ENCODE data around the gene GPT2. TPM values are rescaled to one million over a fixed set of nuclear protein-coding genes. Genes with fewer than 3 reads are reported as not detected.

GPT2 gene
- total RNA-seq, 2 donors from 2014 or later, result 28.8 to 45.3 TPM

DNA sequence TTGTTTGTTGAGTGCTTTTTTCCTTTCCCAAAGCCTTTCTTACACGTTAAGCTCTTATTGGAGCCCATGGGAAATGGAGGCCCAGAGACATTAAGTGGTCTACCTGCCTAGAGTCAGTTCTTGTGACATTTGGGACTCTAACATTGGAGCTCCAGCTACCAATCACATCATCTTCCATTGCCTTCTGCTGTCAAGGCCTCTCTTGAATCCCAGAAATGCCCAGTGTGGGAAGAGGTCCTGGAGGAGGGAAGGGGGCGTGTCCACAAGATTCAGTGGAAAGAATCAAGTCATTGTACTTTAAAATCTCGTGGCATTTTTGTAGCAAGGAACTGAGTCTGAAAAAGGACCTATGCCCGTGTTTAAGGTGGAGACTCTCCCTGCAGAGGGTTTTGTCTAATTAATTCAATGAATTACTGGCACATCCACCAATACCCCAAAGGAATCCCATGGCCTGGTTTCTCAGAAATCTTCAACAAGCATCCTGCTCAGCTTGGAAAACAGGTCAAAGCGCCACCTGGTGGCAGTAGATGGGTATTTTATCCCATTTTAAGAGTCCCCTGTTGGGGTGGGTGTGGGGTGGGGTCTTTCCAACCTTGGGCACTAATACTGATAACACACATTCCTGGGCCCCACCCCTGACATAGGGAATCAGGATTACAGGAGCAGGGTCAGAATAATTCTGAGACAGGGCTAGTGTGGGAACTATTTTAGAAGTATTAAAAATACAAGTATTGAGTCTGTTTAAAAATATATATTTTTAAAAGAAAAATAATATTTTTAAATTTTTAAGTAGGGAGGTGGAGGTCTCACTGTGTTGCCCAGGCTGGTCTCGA lies 24.6 kb downstream of the GPT2 start:
- no peak overlapping the region for H3K27ac ChIP-seq
- intact Hi-C loops (cut with DNase I), result loop anchor here (2.0 kb wide), 1 partner anchor 54 kb away; no protein-coding TSS in a partner anchor

GRCh38 chr16:46911038-46911437 lies 26.9 kb downstream of the GPT2 start:
- TF ChIP-seq, protein P1, sequence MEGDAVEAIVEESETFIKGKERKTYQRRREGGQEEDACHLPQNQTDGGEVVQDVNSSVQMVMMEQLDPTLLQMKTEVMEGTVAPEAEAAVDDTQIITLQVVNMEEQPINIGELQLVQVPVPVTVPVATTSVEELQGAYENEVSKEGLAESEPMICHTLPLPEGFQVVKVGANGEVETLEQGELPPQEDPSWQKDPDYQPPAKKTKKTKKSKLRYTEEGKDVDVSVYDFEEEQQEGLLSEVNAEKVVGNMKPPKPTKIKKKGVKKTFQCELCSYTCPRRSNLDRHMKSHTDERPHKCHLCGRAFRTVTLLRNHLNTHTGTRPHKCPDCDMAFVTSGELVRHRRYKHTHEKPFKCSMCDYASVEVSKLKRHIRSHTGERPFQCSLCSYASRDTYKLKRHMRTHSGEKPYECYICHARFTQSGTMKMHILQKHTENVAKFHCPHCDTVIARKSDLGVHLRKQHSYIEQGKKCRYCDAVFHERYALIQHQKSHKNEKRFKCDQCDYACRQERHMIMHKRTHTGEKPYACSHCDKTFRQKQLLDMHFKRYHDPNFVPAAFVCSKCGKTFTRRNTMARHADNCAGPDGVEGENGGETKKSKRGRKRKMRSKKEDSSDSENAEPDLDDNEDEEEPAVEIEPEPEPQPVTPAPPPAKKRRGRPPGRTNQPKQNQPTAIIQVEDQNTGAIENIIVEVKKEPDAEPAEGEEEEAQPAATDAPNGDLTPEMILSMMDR (IDR thresholded peaks at IDR 0.05), result no peak
- H3K36me3 ChIP-seq, result no peaks in the 10 kb centered on the region
- intact Hi-C loops (cut with DNase I), result no loop called here
- H3K27ac ChIP-seq, result no peak overlapping the region
- no peak for DNase-seq
- no peak overlapping the region for H3K4me3 ChIP-seq
- H3K27me3 ChIP-seq, result no peaks in the 10 kb centered on the region
- H3K4me1 ChIP-seq, result no peaks in the 10 kb centered on the region
- H3K9ac ChIP-seq (ENCODE audit: low read depth in 2 of 2, low read length in 2 of 2), result no peak overlapping the region
- no peaks in the 10 kb centered on the region for H3K9me3 ChIP-seq

More for the DNA sequence above, 24.6 kb downstream of the GPT2 start:
- H3K4me1 ChIP-seq, result peaks cover 6% of the 10 kb centered on the region
- no peaks in the 10 kb centered on the region for H3K27me3 ChIP-seq
- DNase-seq, result peak; percentile 57
- no peaks in the 10 kb centered on the region for H3K36me3 ChIP-seq
- H3K9ac ChIP-seq (ENCODE audit: low read depth in 2 of 2, low read length in 2 of 2), result no peak overlapping the region
- H3K9me3 ChIP-seq, result no peaks in the 10 kb centered on the region
- TF ChIP-seq, protein P1 (IDR thresholded peaks at IDR 0.05), result peak; percentile 78
- H3K4me3 ChIP-seq, result no peak overlapping the region

- Histone ChIP-seq H3K27me3 (no peaks in the 10 kb centered on the region), H3K4me3 (no peak overlapping the region), H3K27ac (no peak overlapping the region), H3K9ac (ENCODE audit: low read depth in 2 of 2, low read length in 2 of 2) (no peak overlapping the region), H3K36me3 (no peaks in the 10 kb centered on the region), H3K4me1 (no peaks in the 10 kb centered on the region), H3K9me3 (no peaks in the 10 kb centered on the region)
- TF ChIP-seq, protein P1 (IDR thresholded peaks at IDR 0.05), result no peak
- intact Hi-C loops (cut with DNase I), result no loop called here
- no peak for DNase-seq
Observed at GRCh38 chr16:46911650-46912049, 27.5 kb downstream of the GPT2 start.

- H3K4me3 ChIP-seq, result no peak overlapping the region
- no peaks in the 10 kb centered on the region for H3K27me3 ChIP-seq
- no peaks in the 10 kb centered on the region for H3K4me1 ChIP-seq
- DNase-seq, result no peak
- no peaks in the 10 kb centered on the region for H3K36me3 ChIP-seq
- H3K9me3 ChIP-seq, result no peaks in the 10 kb centered on the region
- no peak overlapping the region for H3K9ac ChIP-seq (ENCODE audit: low read depth in 2 of 2, low read length in 2 of 2)
- intact Hi-C loops (cut with DNase I), result loop anchor here (5.0 kb wide), 1 partner anchor 237 kb away; no protein-coding TSS in a partner anchor
- TF ChIP-seq, protein P1 (IDR thresholded peaks at IDR 0.05), result no peak
- no peak overlapping the region for H3K27ac ChIP-seq
Observed at GRCh38 chr16:46914556-46915201, 30.5 kb downstream of the GPT2 start.

DNA sequence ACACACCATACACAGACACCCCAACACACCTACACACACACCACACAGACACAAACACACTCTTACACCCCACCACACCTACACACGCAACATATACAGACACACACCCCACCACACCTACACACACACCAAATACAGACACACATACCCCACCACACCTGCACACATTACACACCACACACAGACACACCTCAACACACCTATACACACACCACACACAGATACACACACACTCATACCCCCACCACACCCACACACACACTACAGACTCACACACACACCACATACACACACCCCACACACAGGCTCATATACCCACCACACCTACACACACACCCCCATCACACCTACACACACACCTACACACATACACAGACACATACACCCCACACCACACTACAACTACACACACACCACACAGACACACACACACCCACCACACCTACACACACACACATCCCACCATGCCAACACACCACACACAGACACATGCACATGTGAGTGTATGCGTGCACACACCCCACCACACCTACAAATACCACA lies 31.4 kb downstream of the GPT2 start:
- Histone ChIP-seq H3K9ac (ENCODE audit: low read depth in 2 of 2, low read length in 2 of 2) (no peak overlapping the region), H3K27me3 (no peaks in the 10 kb centered on the region), H3K4me1 (no peaks in the 10 kb centered on the region), H3K36me3 (no peaks in the 10 kb centered on the region), H3K9me3 (no peaks in the 10 kb centered on the region), H3K4me3 (no peak overlapping the region), H3K27ac (no peak overlapping the region)
- DNase-seq, result no peak
- TF ChIP-seq, protein P1 (IDR thresholded peaks at IDR 0.05), result no peak
- intact Hi-C loops (cut with DNase I), result loop anchor here (5.0 kb wide), 1 partner anchor 238 kb away; no protein-coding TSS in a partner anchor
